Muscle of arm (tissue), 12 donors: ENCODE results near the gene PAX5. TPM values are rescaled to one million over a fixed set of nuclear protein-coding genes. Genes with fewer than 3 reads are reported as not detected.

ENCODE experiments used
- DNase-seq: peaks from one replicate; pipeline ENCODE4 v3.0.0-alpha.2; 2013
- polyA plus RNA-seq, 12 donors: library from polyadenylated mRNA; unstranded; fragments of 120-200 nt; gene quantifications; one replicate each; pipeline ENCODE4 v1.2.1, GENCODE V29; 2013; ENCODE audit not compliant: insufficient read length in 12 of 12

Gene PAX5
- polyA plus RNA-seq, 12 donors: 0.04 to 1.7 (median 0.19) TPM; not detected in 2

DNA sequence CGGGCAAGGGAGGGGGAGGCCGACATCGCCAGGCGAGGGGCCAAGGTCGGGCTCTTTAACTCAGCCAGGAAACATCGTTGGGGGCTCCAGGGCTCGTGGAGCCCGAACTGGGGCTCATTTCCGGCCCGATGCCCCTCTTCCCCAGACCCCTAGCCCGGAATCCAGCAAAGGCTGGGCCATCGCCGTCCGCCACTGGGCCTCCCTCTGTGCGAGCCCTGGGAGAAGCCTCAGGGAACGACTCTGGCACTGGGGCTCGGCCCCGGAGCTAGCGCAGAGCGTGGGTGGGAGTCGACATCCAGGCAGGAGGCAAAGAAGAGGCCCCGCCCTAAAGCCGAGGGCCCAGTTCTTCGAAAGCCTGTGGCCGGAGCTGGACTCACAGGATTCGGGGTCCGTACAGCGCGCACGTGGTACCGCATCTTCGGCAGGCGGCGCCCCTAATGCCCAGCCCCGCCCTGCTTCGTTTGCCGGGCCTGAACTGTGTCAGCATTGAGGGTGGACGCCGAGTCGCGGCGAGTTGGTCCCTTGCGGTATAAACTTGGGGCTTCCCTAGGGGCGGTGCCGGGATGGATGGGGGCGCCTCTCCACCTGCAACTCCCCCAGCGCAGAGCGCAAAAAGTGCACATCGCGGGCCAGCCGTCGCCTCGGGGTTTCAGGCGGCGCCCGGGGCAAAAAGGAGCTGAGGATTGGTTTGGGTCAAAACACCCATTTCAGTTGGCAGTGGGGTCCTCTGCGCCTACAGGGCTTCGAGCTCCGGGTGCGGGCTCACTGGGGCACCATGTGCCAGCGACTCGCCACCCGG, 3.6 kb upstream of the PAX5 start:
- DNase-seq: no peak

DNA sequence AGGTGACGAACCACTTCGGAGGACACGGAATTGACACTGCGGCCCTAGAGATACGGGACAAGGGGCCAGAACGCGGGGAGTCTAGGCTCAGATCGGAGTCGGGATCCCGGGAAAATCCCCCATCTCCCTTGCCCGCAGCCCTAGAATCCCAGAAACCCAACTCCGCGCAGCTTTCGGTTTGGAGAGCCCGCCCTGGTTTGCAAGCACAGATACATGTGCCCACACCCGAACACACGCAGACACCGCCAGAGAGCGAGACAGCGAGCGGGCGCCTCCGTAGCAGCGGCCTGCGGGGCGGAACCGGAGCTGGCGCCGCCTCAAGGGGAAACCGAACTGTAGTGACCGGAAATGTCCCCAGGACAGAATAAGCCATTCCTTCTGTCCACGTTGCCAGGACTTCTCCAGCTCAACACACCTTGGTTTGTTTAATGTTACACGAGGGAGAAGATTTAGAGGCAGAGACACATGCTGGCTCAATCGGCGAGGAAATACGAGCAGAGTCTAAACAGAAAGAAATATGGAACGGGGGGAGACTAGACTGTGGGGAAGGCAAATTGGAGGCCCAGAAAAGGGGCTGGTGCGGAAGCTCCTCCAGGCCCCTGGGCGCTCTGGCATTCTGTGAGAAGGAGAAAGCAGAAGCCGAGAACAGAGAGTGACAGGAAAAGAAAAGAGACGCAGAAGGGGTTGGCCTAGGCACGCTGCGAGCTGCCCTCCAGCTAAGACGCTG, 2.9 kb upstream of the PAX5 start:
- DNase-seq: peak; percentile 41

DNA sequence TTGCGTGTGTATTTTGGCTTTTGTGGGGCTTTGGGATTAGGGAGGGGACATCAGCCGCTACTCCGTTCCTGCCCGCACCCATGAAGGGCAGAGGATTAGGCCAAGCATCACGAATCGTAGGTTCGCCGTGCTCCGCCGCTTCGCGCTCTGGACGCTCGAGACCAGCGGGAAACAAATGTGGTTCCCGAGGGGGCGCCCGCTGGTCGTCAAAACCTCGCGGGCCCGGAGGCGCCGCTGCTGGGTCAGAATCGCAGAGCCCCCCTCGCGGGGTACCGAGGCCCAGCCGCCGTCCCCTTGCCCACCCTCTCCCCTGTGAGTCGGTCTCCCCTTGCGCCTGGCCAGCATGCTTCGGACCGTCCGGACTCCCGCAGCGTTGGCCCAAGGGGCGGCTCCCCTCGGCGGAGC, 2.3 kb upstream of the PAX5 start:
- DNase-seq: peak; percentile 43

DNA sequence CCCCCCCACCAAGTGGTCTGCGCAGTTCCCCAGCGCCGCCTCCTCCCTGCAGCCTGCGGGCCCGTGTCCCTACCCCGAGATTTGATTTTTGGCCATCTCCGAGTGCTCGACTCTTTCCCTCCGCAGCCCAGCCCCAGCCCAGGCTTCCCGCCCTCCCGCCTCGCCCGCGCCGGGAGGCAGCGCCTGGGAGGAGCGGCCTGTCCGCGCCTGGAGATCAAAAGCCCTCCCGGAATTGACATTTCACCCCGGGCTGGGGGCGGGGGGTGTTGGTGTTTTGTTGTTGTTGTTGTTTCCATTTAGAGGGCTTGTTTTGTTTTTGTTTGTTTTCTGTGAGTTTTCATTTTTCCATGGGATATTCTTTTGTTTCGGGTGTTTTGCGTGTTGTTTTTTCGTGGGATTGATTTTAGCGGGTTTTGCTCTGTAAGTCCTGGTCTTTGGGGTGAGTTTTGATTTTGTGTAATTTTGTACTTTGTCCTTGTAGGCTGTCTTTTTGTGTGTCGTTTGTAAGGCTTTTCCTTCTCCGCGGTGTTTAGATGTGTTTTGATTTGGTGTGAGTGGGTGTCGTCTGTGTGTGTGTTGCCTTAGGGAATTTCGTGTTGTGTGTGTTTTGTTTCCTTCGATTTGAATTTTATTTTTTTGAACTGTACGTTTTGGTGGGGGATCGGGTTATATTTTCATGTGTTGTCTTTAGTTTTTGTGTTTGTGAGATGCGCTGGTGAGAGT, 1.7 kb upstream of the PAX5 start:
- DNase-seq: no peak

DNA sequence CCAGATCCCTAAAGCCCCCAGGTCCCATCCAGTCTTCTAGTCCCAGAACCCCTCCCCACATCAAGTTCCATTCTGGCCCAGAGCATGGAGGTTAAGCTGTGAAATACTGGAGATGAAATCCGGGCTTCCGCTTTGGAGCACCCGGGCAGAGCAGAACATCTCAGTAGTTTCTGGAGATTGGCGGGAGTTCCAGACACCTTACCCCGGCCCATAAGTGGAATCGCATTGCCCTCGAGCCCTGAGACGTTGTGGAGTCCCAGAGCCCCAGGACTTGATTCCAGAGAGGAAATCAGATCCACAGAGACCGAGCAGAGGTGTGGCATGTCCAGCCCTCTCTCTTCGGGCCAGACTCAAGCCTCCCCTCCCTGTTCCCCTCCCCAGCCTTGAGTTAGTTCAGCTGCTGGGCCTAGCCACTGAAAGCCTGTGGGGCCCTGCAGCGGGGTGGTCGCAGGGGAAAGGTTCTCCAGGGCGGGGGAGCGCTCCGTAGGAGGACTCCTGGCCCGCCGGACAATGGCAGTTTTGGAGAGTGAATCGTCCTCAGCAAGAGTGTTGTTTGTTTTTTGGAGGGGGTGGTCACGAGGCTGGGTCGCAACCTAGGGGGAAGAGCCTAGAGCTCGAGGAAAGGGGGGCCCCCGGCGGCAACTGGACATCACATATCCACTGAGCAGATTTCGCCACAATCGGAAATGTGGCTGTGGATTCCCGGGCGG, 1.0 kb upstream of the PAX5 start:
- DNase-seq: no peak

DNA sequence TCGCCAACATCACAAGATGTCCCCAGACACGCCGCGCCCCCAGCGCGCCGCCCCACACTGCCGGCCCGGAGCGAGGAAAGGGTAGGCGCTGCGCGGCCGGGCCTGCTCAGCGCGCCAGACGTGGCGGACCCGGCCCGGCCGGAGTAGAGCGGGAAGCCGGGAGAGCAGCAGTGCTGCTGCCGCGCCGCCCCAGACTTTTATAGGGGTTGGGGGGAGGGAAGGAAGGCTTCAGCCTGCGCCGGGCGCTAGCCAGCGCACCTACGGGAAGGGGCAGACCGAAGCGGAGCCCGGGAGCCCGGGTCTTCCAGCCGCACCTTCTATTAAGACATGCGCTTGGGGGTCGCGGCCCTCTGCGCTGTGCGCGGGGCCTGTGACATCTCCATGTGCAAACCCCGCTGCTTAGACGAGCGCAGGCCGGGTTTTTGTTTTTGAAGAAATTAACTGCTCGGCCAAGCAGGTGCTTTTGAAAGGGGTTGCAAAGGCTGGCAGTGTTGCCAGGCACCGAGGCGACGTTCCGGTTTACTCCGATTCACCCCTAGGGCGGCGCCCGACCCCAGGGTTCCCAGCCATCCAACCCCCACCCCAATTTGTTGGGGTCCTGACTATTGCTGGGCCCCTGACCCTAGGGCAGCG, 353 bp upstream of the PAX5 start:
- DNase-seq: no peak

DNA sequence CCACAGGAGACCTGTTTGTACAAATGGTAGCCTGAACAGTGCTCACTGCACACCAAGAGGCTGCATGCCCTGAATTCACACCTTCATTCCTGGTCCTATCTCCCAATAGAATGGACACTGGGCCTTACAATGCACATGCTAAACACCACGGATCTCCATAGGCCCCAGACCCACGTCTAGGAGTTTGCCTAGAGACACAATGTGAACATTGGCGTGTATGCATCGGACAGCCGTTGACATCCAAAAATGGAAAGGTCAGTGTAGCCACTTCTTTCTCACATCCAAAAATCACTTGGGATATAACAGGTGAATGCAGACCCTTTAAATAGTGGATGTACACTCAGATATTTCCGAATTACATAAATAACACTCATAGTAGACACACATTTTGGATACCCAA, 927 bp downstream of the PAX5 start:
- no peak for DNase-seq

DNA sequence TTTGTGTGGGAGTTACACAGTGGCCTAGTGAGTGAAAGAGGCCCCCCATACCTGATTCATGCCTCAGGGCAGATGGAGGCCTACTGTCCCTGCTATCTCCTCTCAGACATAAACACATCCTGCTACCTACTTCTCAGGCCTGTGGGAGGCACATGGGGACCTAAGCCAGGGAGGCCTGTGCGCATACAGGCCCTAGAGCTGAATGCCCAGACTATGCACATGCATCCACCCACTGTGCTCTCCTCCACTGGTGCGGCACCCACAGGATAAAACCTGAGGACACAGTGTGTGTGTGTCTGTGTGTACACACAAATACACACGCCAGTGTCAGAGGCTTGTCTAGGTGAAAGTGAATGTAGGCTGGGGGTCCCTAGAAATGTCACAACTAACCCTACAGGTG, 1.4 kb downstream of the PAX5 start:
- no peak for DNase-seq

DNA sequence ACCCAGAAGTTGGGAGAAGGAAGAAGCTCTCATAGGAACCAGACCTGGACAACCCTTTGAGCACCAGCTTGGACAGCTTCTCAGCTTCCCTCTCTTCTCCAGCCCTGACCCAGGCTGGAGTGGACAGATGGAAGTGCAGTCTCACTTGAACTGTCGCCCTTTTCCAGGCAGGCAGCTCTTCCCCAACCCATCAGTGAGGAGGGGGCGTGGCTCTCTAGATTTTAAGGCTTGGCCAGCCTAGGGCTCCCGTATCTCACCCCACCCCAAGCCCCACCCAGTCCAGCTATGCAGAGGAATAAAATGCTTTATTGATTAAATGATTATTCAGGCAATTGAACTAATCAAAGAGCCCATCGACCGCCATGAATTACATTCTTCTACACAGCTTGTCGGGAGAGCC, 2.2 kb downstream of the PAX5 start:
- no peak for DNase-seq

DNA sequence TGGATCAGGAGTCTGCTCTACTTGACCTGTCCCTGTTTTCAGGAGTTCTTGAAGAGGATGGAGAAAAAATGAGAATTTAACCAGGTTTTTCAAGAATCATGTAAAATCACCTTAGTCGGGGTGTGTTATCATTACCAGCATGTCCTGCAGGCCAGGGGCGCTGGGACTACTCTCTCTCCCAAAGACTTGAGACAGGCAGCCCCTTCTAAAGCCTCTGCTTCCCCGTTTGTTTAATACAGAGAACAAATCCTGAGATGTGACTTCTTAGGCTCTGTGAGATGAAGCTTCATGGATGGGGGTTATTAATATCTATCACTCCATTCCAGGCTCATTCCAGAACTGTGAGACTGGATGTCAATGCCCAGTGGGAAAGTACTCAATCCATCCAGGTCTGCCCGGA, 3.0 kb downstream of the PAX5 start:
- no peak for DNase-seq

DNA sequence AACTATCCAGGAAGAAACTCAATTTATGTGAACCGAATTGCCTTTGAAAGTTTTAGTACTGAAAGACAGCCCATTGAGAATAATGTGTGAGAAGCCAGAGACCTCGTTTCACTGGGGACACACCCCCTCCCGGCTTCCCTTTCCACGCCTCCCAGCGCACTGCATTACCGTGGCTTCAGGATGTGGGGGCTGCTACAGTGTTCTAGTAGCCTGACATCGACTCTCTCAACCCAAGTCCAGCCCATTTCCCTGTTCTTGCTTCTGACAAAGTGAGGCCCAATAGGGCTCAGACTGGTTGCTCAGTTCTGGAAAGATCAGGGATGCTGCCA, 3.5 kb downstream of the PAX5 start:
- no peak for DNase-seq

DNA sequence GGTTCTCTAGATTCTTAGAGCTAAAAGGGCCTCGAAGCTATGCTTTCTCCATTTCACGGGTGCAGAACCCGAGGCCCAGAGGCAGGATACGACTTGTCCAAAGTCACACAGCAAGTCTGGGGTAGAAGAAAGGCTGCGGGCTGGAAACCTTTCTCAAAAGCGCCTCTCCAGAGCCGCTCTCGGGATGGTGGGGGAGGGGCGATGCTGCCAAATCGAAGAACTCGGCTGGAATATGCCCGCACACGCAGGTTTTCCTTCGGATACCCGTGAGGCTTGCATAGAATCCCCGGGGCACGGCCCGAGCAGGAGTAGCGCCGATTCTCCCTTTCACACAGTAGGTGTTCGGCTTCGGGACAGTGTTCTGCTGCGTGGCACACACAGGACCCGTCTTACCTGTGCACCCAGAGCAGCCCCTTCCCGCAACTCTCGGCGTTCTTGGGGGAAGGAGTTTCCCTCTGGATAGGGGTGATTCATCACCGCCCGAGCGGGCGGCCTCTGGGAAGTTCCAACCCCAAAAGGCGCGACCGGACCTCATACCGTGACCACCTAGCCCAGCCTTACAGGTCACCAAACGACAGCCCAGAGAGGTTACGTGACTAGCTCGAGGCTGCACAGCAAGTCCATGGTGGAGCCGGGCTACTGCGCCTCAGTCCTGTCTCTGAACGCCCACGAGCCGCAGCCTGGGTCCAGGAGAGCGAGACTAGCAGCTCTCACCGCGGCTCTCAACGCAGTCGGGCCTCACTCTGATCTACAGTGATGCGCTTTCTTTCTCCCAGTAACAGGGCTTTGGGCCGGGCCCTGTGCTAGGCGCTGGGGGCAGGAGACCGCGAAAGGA, 4.1 kb downstream of the PAX5 start:
- no peak for DNase-seq

DNA sequence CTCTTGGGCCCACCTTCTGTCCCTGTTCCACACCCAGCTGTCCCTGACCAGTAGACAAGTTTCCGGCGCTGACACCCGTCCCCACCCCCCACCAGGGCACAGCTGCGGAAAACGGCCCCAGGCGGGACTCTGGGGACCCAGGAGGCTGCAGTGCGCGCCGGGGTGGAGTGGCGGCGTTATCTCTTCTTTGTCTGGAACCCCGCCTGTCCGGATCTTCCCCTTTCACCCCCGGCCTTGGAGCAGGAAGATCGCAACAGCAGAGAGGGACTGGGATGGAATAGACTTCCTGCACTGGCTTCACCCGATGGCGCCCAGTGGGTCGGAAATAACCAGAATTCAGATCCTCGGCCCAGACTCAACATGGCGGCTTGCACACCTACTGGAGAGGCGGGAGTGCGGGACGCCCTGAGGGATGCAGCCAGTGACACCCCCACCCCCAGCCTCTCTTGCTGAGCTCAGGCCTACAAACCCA, 4.7 kb downstream of the PAX5 start:
- DNase-seq: no peak

DNA sequence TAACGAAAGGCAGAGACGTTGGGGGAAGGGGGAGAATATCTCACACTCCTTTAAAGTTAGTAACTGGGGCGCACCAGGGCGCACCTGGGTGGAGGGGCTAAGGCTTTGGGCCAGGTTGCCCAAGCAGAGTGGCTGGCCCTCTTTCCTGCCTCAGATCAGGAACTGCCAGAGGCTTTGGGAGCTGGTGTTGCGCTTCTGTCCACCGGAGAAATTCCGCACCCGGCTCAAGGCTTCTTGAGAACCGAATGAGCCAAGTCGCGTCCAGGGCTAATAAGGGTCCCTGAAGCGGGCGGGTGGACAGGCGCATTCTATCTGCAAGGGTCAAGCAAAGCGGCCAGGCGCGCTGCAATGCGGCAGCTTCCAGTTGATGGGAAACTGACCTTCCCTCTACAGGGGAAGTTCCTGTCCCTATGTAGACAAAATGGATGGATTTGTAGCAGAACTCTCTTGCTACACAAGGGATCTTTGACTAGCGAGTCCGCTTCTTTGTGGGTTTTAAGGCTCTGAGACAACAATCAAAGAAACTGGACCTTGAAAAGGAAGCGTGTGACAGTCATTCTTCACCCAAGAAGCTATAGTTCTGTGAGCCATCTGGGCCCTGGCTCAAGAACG, 5.5 kb downstream of the PAX5 start:
- no peak for DNase-seq

DNA sequence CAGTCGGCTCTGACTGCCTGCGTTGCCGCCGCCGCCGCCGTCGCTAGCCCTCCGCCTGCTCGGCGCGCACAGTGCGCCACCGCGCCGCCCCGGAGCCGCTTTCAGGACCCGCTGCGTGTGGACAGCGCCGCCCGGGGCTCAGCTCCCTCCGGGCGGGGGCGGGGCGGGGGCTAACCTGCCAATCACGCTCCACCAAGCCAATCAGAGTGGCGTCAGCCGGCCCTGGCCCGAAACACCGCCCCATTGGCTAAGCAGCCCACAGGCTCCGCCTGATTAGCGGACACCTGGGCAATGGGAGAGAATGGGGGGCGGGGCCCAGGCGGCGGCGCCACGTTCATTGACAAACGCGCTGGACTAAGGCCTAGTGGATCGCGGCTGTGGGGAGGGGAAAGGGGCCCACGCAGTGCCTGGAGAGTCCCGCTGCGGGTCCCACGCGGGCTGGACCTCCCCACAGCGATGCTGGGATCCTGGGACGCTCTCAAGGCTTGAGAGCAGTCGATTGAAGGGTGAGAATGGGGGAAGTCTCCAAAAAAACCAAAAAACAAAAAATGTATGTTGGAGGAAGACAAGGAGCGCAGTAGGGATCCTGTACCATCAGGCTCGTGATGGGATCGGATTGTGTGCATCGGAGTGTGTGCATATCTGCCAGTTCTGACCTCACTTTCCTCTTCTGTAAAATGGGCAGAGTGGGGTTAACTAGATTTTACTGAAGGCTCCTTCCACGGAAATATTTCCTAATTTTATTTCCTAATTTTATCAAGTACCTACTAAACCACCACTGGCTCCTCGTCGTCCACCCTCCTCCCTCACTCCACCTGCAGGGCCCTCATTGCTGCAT, 6.3 kb downstream of the PAX5 start:
- peak; percentile 77 for DNase-seq

DNA sequence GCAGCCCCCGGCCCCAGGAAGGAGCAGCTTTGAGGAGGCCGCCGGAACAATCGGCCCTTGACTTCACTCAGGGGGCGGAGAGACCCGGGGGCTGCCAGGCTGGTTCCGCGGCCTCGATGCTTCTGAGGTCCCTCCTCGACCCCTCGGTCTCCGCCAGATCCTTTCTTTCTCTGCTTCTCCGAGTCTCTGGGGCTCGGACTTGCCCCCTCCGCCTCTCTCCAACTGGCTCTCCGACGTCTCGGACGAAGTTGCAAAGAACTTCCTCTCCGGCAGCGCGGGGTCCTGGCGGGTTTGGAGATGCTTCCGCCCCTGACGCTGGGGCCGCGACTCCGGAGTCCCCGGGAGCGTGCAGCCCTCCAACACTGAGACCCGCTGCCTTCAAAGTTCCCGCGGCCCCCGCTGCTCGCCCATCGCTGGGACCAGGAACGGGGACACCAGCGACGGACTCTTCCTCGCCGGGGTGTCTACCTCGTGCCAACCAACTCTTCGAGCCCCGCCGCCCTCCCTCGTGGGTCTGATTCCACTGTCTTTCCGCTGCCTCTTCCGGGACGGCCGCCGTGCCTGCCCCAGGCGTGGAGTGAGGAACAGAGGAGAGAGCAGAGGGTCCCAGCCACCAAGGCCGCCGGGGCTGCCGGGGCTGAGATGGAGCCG, 7.0 kb downstream of the PAX5 start:
- DNase-seq: no peak

DNA sequence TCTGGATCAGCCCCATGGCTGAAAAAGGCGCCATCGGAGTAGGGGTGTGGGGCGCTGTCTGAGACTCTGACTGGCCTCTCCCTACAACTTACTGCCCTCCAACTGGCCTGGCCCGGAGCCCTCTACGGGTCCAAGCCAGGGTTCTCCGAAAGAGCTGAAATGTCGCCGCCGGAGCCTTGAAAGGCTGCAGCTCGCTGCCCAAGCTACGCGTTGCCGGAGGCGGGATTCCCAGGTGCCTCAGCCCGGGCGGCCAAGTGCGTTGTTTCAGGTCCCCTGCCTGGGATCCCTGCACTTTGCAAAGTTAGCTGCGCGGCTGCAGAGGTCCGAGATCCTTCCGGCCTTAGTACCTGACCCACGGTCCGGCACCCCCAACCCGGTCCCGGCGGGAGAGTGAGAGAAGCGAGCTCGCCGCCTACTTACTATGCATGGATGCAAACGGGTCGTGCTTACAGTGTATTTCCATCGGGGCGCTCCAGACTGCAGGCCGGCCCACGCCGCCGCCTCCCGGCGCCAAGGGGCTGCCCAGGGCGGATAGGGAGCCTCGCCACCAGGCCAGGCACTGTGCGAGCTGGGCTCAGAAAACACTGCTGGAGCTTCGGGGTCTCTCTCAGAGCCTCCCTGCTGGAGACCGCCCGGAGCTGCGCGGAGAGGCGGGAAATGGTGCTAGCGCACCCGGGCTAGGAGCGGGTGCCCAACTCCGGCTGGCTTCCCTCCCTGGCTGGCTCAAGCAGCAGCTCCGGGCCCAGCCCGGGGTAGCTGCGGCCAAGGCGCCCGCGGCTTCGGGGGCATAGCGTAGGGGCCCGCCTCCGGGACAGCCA, 7.7 kb downstream of the PAX5 start:
- no peak for DNase-seq

DNA sequence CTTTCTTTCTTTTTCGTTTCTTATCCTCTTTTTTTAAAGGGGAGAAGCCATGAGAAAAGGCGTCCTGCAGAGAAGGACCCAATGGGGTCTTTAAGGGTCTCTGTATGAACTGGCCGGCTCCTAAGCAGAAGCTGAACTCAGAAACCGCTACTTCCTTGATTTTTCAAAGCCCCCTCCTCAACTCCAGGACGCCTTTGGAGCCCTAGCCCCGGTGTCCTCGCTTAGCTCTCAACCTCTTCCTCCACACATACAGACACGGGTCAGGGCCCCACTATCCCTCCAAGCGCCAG, 8.3 kb downstream of the PAX5 start:
- no peak for DNase-seq
